Posterior cingulate gyrus (tissue), 11 donors: ENCODE measurements around the gene PTPN3.
A peak's percentile ranks its signal among the peaks of the same experiment; 100 is the strongest.

Experiments
- DNase-seq, 10 donors: peaks; one replicate each; pipeline versions ENCODE4 v3.0.0 to v3.0.0-alpha.2; 2020 to 2021; ENCODE audit warnings: mixed read lengths in 3 of 10
- intact Hi-C: fragments of 100-400 bp; cut with DNase I; formaldehyde crosslinking; loops from one replicate; pipeline ENCODE4 v1.15.1; 2023

PTPN3 gene

GRCh38 chr9:109509611-109510010 lies 11.5 kb upstream of the PTPN3 start:
- intact Hi-C loops: no loop called here
- no peak for DNase-seq

GRCh38 chr9:109507421-109507838 lies 9.3 kb upstream of the PTPN3 start:
- no peak for DNase-seq
- intact Hi-C loops: no loop called here

GRCh38 chr9:109506097-109506712 lies 8.1 kb upstream of the PTPN3 start:
- no peak for DNase-seq
- intact Hi-C loops: no loop called here

GRCh38 chr9:109504689-109505088 lies 6.6 kb upstream of the PTPN3 start:
- DNase-seq: no peak
- intact Hi-C loops: no loop called here

GRCh38 chr9:109500421-109500974 lies 2.4 kb upstream of the PTPN3 start:
- DNase-seq: no peak
- intact Hi-C loops: no loop called here

GRCh38 chr9:109499631-109500410 lies 1.7 kb upstream of the PTPN3 start:
- DNase-seq: peak in 6 of 10 donors; percentile 17 to 88 (median 38)
- intact Hi-C loops: no loop called here

GRCh38 chr9:109499093-109499630 lies 1.1 kb upstream of the PTPN3 start:
- intact Hi-C loops: no loop called here
- no peak for DNase-seq

- no peak for DNase-seq
- intact Hi-C loops: no loop called here
These were observed 617 bp downstream of the PTPN3 start for GRCh38 chr9:109497226-109498153.

- intact Hi-C loops: no loop called here
- no peak for DNase-seq
These were observed 1.3 kb downstream of the PTPN3 start for GRCh38 chr9:109496841-109497225.

GRCh38 chr9:109496218-109496617 lies 1.9 kb downstream of the PTPN3 start:
- no peak for DNase-seq
- intact Hi-C loops: no loop called here

- DNase-seq: no peak
- intact Hi-C loops: no loop called here
These were observed 4.5 kb downstream of the PTPN3 start for GRCh38 chr9:109493648-109494047.

GRCh38 chr9:109491590-109491989 lies 6.5 kb downstream of the PTPN3 start:
- DNase-seq: no peak
- intact Hi-C loops: no loop called here

- intact Hi-C loops: no loop called here
- no peak for DNase-seq
These were observed 9.2 kb downstream of the PTPN3 start for GRCh38 chr9:109488791-109489492.

- DNase-seq: no peak
- intact Hi-C loops: no loop called here
These were observed 9.8 kb downstream of the PTPN3 start for GRCh38 chr9:109488351-109488750.

- intact Hi-C loops: no loop called here
- DNase-seq: no peak
These were observed 10.9 kb downstream of the PTPN3 start for GRCh38 chr9:109487247-109487646.

GRCh38 chr9:109483744-109484429 lies 14.2 kb downstream of the PTPN3 start:
- no peak for DNase-seq
- intact Hi-C loops: no loop called here

- intact Hi-C loops: no loop called here
- DNase-seq: no peak
These were observed 15.7 kb downstream of the PTPN3 start for GRCh38 chr9:109482391-109482916.

- intact Hi-C loops: no loop called here
- no peak for DNase-seq
These were observed 16.3 kb downstream of the PTPN3 start for GRCh38 chr9:109481856-109482255.

- DNase-seq: no peak
- intact Hi-C loops: no loop called here
These were observed 18.3 kb downstream of the PTPN3 start for GRCh38 chr9:109479822-109480221.
